Stimulated activated CD4-positive, alpha-beta T cell treated with anti-CD3 and anti-CD28 coated beads, Interleukin-15, amount 100 ng/mL, for 48 hours (primary cell): ENCODE data around the gene OR8H2.
"Not testable (repeated sequence)": the region's sequence is repeated elsewhere in the genome, so short reads cannot be mapped to it uniquely, and the experiment has no call there.

Experiments used
- DNase-seq, 2 donors: peaks; one replicate each; pipeline ENCODE4 v3.0.0-alpha.2; 2020; ENCODE audit warnings: low read depth in 2 of 2

The OR8H2 gene

GRCh38 chr11:56103210-56103737, at the start of gene OR8H2:
Gene OR8H2 (plus strand): TSS chr11:56103687. CDS start chr11:56105043, 1,356 bp downstream.
- DNase-seq, result no peak

- not testable (repeated sequence) for DNase-seq
These were observed 47.1 kb upstream of the OR8H2 start for GRCh38 chr11:56056366-56056765.

GRCh38 chr11:56057661-56058237, 45.7 kb upstream of the OR8H2 start:
- DNase-seq, result not testable (repeated sequence)

- not testable (repeated sequence) for DNase-seq
These were observed 45.2 kb upstream of the OR8H2 start for GRCh38 chr11:56058260-56058780.

- no peak for DNase-seq
These were observed 36.5 kb upstream of the OR8H2 start for GRCh38 chr11:56066980-56067379.

- DNase-seq, result no peak
These were observed 13.8 kb upstream of the OR8H2 start for GRCh38 chr11:56089697-56090096.

- no peak for DNase-seq
These were observed 10.5 kb upstream of the OR8H2 start, which contains the start of gene OR8I2 for GRCh38 chr11:56093008-56093407. Gene OR8I2 (plus strand): TSS chr11:56093308. CDS start chr11:56093308, 0 bp downstream.

GRCh38 chr11:56122073-56122472, 18.6 kb downstream of the OR8H2 start, which contains the start of gene OR8H3:
Gene OR8H3 (plus strand): TSS chr11:56122373. CDS start chr11:56122373, 0 bp downstream.
- DNase-seq, result no peak

- DNase-seq, result no peak
These were observed 36.7 kb downstream of the OR8H2 start, which contains the start of gene OR8J3 for GRCh38 chr11:56140151-56140661. Gene OR8J3 (minus strand): TSS chr11:56140201. CDS start chr11:56137718, 2,483 bp downstream.

- DNase-seq, result not testable (repeated sequence)
These were observed 40.2 kb downstream of the OR8H2 start for GRCh38 chr11:56143681-56144080.

- DNase-seq, result no peak
These were observed 47.9 kb downstream of the OR8H2 start for GRCh38 chr11:56151376-56151775.

- DNase-seq, result no peak
These were observed 48.8 kb downstream of the OR8H2 start for GRCh38 chr11:56152333-56152732.
